DOHH2 (cell line): ENCODE data around the gene AGBL1.

Experiments used
- H3F3A ChIP-seq: fragments of 200-600 bp; sonication (generic), shearing (Covaris generic); 2 replicates; pipeline ENCODE4 v1.6.0; 2016; ENCODE audit warnings: antibody characterized with exemption, mild to moderate bottlenecking; ENCODE audit not compliant: control insufficient read depth, insufficient read depth
- H3K27ac ChIP-seq: fragments of 200-600 bp; sonication (generic); 2 replicates; pipeline ENCODE4 v1.5.1; 2014; ENCODE audit warnings: low read depth, mild to moderate bottlenecking, low read length, moderate library complexity
- H3K27me3 ChIP-seq: fragments of 200-600 bp; sonication (generic); 2 replicates; pipeline ENCODE4 v1.6.1; 2014; ENCODE audit warnings: mild to moderate bottlenecking, low read length, mixed read lengths; ENCODE audit not compliant: control insufficient read depth
- H3K36me3 ChIP-seq: fragments of 200-600 bp; sonication (generic); 2 replicates; pipeline ENCODE4 v1.6.1; 2014; ENCODE audit warnings: mild to moderate bottlenecking, low read length, moderate library complexity, mixed read lengths; ENCODE audit not compliant: control insufficient read depth
- H3K4me1 ChIP-seq: fragments of 200-600 bp; sonication (generic); 2 replicates; pipeline ENCODE4 v1.6.1; 2014; ENCODE audit warnings: mild to moderate bottlenecking, low read length, mixed read lengths; ENCODE audit not compliant: control insufficient read depth
- H3K4me2 ChIP-seq: fragments of 200-600 bp; sonication (generic); 2 replicates; pipeline ENCODE4 v1.6.0; 2014; ENCODE audit warnings: mild to moderate bottlenecking, low read length, moderate library complexity
- H3K4me3 ChIP-seq: fragments of 200-600 bp; sonication (generic); 2 replicates; pipeline ENCODE4 v1.5.1; 2014; ENCODE audit warnings: mild to moderate bottlenecking, low read length, mixed read lengths
- H3K79me2 ChIP-seq: fragments of 200-600 bp; sonication (generic); 2 replicates; pipeline ENCODE4 v1.6.1; 2014; ENCODE audit warnings: mild to moderate bottlenecking, low read length, mixed read lengths; ENCODE audit not compliant: control insufficient read depth
- H3K9me2 ChIP-seq: fragments of 200-600 bp; sonication (generic); replicated peaks from 2 replicates; pipeline ENCODE4 v1.6.1; 2014; ENCODE audit warnings: mild to moderate bottlenecking, low read length, mixed read lengths; ENCODE audit not compliant: control insufficient read depth
- H3K9me3 ChIP-seq: fragments of 200-600 bp; sonication (generic); 2 replicates; pipeline ENCODE4 v1.6.1; 2014; ENCODE audit warnings: antibody characterized with exemption, low read length, mixed read lengths; ENCODE audit not compliant: control insufficient read depth, insufficient read depth
- H4K20me1 ChIP-seq: fragments of 200-600 bp; sonication (generic); 2 replicates; pipeline ENCODE4 v1.6.0; 2014; ENCODE audit warnings: low read depth, mild to moderate bottlenecking, antibody characterized with exemption, low read length, moderate library complexity; ENCODE audit not compliant: control insufficient read depth, insufficient read depth
- CTCF ChIP-seq: fragments of 200-600 bp; sonication (generic); IDR thresholded peaks from one replicate; pipeline ENCODE4 v1.5.1; 2014; ENCODE audit warnings: antibody characterized with exemption, mild to moderate bottlenecking, low read depth, low read length; ENCODE audit not compliant: poor library complexity, severe bottlenecking
- EZH2phosphoT487 ChIP-seq: fragments of 200-600 bp; sonication (generic); IDR thresholded peaks from 2 replicates; pipeline ENCODE4 v1.6.1; 2017; ENCODE audit warnings: borderline replicate concordance, mild to moderate bottlenecking, antibody characterized with exemption, low read length, moderate library complexity, mixed read lengths

AGBL1 gene

DNA sequence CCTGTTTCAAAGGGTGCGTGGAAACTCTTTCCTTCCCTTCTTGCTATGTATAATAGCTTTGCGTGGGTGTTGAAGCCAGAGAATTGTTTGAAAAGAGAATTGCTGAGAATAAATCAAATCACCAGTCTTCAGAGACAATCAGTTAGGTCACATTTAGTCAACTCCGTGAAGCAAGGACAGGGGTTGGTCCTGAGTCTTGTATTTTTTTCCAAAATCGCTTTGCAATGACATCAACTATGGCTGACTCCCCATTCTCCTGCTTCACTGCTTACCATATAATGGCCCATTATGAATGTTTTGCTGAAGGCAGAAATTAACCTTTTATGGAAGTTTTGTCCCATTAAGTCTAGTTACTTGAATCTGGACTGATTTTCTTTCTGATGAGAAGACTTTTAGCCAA, 852.8 kb downstream of the AGBL1 start:
- no peaks in the 10 kb centered on the region for H3K27me3 ChIP-seq
- no peaks in the 10 kb centered on the region for H3K9me2 ChIP-seq
- no peaks in the 10 kb centered on the region for H3K79me2 ChIP-seq
- H3F3A ChIP-seq, result no peaks in the 10 kb centered on the region
- no peaks in the 10 kb centered on the region for H3K4me1 ChIP-seq
- TF ChIP-seq CTCF (no peak), EZH2phosphoT487 (no peak)
- H3K9me3 ChIP-seq, result no peaks in the 10 kb centered on the region
- H4K20me1 ChIP-seq, result no peaks in the 10 kb centered on the region
- no peak overlapping the region for H3K4me2 ChIP-seq
- H3K36me3 ChIP-seq, result no peaks in the 10 kb centered on the region
- H3K27ac ChIP-seq, result no peak overlapping the region
- no peak overlapping the region for H3K4me3 ChIP-seq

GRCh38 chr15:86935841-86936240, 856.2 kb downstream of the AGBL1 start:
- Histone ChIP-seq H4K20me1 (no peaks in the 10 kb centered on the region), H3K27ac (no peak overlapping the region), H3K4me3 (no peak overlapping the region), H3K4me1 (no peaks in the 10 kb centered on the region), H3K36me3 (no peaks in the 10 kb centered on the region), H3K79me2 (no peaks in the 10 kb centered on the region), H3F3A (no peaks in the 10 kb centered on the region), H3K9me2 (no peaks in the 10 kb centered on the region), H3K9me3 (no peaks in the 10 kb centered on the region), H3K4me2 (no peak overlapping the region), H3K27me3 (no peaks in the 10 kb centered on the region)
- TF ChIP-seq EZH2phosphoT487, result no peak
- no peak for TF ChIP-seq CTCF

DNA sequence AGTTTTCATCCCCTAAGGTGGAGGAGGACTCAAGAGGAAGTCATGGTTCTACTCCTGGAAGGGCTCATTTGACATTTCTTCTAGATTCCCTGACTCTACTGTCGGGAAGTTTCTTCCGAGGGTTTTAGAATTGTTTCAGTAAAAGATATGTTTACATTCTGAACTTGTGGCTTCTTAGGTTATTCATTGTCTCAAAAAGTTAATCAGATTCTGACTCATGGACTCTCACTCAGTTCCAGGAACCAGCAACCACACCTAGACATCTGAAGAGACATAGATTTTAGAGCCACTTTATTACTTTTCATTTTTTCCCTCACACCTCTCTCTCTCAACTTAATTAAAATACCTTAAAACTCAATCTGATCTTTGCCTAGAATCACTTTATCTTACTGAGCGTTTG, 862.6 kb downstream of the AGBL1 start:
- no peaks in the 10 kb centered on the region for H3K9me2 ChIP-seq
- no peak overlapping the region for H3K4me2 ChIP-seq
- TF ChIP-seq CTCF (no peak), EZH2phosphoT487 (no peak)
- no peaks in the 10 kb centered on the region for H3K27me3 ChIP-seq
- H3K4me3 ChIP-seq, result no peak overlapping the region
- no peak overlapping the region for H3K27ac ChIP-seq
- no peaks in the 10 kb centered on the region for H3F3A ChIP-seq
- no peaks in the 10 kb centered on the region for H3K36me3 ChIP-seq
- no peaks in the 10 kb centered on the region for H3K4me1 ChIP-seq
- no peaks in the 10 kb centered on the region for H3K9me3 ChIP-seq
- H3K79me2 ChIP-seq, result no peaks in the 10 kb centered on the region
- H4K20me1 ChIP-seq, result no peaks in the 10 kb centered on the region

- Histone ChIP-seq H3K4me1 (no peaks in the 10 kb centered on the region), H3K27ac (no peak overlapping the region), H3K27me3 (no peaks in the 10 kb centered on the region), H3F3A (no peaks in the 10 kb centered on the region), H3K79me2 (no peaks in the 10 kb centered on the region), H3K4me3 (no peak overlapping the region), H3K9me3 (no peaks in the 10 kb centered on the region), H3K36me3 (no peaks in the 10 kb centered on the region), H3K9me2 (no peaks in the 10 kb centered on the region), H3K4me2 (no peak overlapping the region), H4K20me1 (no peaks in the 10 kb centered on the region)
- TF ChIP-seq EZH2phosphoT487 (no peak), CTCF (no peak)
These were observed 869.0 kb downstream of the AGBL1 start for GRCh38 chr15:86948719-86949118.
